ENCODE results near the gene DOC2A. TPM values are rescaled to one million over a fixed set of nuclear protein-coding genes. Genes with fewer than 3 reads are reported as not detected.
"Not testable (repeated sequence)": the region's sequence is repeated elsewhere in the genome, so short reads cannot be mapped to it uniquely, and the experiment has no call there.

The DOC2A gene
- total and polyA plus RNA-seq, 4 donors, result 0.09 to 0.22 (median 0.17) TPM; not detected in 1

- TF ChIP-seq HNF4A (conservative IDR thresholded peaks at IDR 0.05) (no peak), JUND (IDR thresholded peaks at IDR 0.05) (no peak), REST (IDR thresholded peaks at IDR 0.05) (no peak)
Measured at GRCh38 chr16:30046588-30046987, 35.8 kb upstream of the DOC2A start (continued).

GRCh38 chr16:30046178-30046577 lies 35.4 kb upstream of the DOC2A start:
- DNase-seq (ENCODE audit: low spot score), result no peak
- Histone ChIP-seq H3K4me1 (ENCODE audit: control insufficient read depth in 4 of 4, insufficient read depth in 4 of 4, low read length in 3 of 4) (no peaks in the 10 kb centered on the region), H3K36me3 (ENCODE audit: control insufficient read depth in 4 of 4, insufficient read depth in 3 of 4, low read depth in 1 of 4, low read length in 3 of 4) (no peaks in the 10 kb centered on the region), H3K9me3 (ENCODE audit: control insufficient read depth in 4 of 4, low read length in 3 of 4) (no peaks in the 10 kb centered on the region), H3K27ac (ENCODE audit: low read depth in 1 of 2, low read length in 2 of 2) (no peak overlapping the region), H3K9ac (ENCODE audit: low read depth in 1 of 2, low read length in 2 of 2) (no peak overlapping the region), H3K4me3 (ENCODE audit: low read depth in 1 of 3, low read length in 3 of 3) (no peak overlapping the region), H3K27me3 (ENCODE audit: control insufficient read depth in 4 of 4, insufficient read depth in 4 of 4, low read length in 3 of 4) (no peaks in the 10 kb centered on the region)
- TF ChIP-seq FOXA2 (IDR thresholded peaks at IDR 0.05) (no peak), JUND (IDR thresholded peaks at IDR 0.05) (no peak), GABPA (IDR thresholded peaks at IDR 0.05 in 1 of 2, conservative IDR thresholded peaks at IDR 0.05 in 1 of 2) (no peak), HNF4G (IDR thresholded peaks at IDR 0.05) (no peak), REST (IDR thresholded peaks at IDR 0.05) (no peak), HNF4A (conservative IDR thresholded peaks at IDR 0.05) (no peak), EGR1 (IDR thresholded peaks at IDR 0.05; ENCODE audit: low read depth in 2 of 2) (no peak)
- TF ChIP-seq, protein P1, sequence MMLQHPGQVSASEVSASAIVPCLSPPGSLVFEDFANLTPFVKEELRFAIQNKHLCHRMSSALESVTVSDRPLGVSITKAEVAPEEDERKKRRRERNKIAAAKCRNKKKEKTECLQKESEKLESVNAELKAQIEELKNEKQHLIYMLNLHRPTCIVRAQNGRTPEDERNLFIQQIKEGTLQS (IDR thresholded peaks at IDR 0.05), result no peak
- TF ChIP-seq, protein P2, sequence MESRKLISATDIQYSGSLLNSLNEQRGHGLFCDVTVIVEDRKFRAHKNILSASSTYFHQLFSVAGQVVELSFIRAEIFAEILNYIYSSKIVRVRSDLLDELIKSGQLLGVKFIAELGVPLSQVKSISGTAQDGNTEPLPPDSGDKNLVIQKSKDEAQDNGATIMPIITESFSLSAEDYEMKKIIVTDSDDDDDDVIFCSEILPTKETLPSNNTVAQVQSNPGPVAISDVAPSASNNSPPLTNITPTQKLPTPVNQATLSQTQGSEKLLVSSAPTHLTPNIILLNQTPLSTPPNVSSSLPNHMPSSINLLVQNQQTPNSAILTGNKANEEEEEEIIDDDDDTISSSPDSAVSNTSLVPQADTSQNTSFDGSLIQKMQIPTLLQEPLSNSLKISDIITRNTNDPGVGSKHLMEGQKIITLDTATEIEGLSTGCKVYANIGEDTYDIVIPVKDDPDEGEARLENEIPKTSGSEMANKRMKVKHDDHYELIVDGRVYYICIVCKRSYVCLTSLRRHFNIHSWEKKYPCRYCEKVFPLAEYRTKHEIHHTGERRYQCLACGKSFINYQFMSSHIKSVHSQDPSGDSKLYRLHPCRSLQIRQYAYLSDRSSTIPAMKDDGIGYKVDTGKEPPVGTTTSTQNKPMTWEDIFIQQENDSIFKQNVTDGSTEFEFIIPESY (IDR thresholded peaks at IDR 0.05), result no peak
- WGBS, result 71% methylated on average over 8 of the region's 8 CpGs

GRCh38 chr16:30041841-30042240 lies 31.0 kb upstream of the DOC2A start:
- Histone ChIP-seq H3K9me3 (ENCODE audit: control insufficient read depth in 4 of 4, low read length in 3 of 4) (no peaks in the 10 kb centered on the region), H3K4me3 (ENCODE audit: low read depth in 1 of 3, low read length in 3 of 3) (no peak overlapping the region), H3K4me1 (ENCODE audit: control insufficient read depth in 4 of 4, insufficient read depth in 4 of 4, low read length in 3 of 4) (no peaks in the 10 kb centered on the region), H3K9ac (ENCODE audit: low read depth in 1 of 2, low read length in 2 of 2) (no peak overlapping the region), H3K27me3 (ENCODE audit: control insufficient read depth in 4 of 4, insufficient read depth in 4 of 4, low read length in 3 of 4) (no peaks in the 10 kb centered on the region), H3K27ac (ENCODE audit: low read depth in 1 of 2, low read length in 2 of 2) (no peak overlapping the region), H3K36me3 (ENCODE audit: control insufficient read depth in 4 of 4, insufficient read depth in 3 of 4, low read depth in 1 of 4, low read length in 3 of 4) (no peaks in the 10 kb centered on the region)
- DNase-seq (ENCODE audit: low spot score), result no peak
- TF ChIP-seq SP1 (IDR thresholded peaks at IDR 0.05) (no peak), YY1 (IDR thresholded peaks at IDR 0.05) (no peak), RAD21 (IDR thresholded peaks at IDR 0.05) (peak; percentile 59 to 67)
- TF ChIP-seq, protein P1 (IDR thresholded peaks at IDR 0.05), result no peak
- 31% methylated on average over 5 of the region's 5 CpGs for WGBS

DNA sequence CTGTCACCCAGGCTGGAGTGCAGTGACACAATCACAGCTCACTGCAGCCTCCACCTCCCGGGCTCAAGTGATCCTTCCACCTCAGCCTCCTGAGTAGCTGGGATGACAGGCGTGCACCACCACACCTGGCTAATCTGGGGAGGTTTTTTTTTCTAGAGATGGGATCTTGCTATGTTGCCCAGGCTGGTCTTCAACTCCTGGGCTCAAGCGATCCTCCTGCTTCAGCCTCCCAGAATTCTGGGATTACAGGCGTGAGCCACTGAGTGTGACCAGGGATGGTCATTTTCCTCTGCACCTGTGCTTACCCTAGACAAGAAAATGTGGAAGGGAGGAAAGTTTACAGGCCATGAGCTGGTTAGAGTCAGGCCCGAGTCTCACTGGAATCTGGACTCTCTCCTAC lies 29.9 kb upstream of the DOC2A start:
- 90% methylated on average over 5 of the region's 5 CpGs for WGBS
- H3K4me1 ChIP-seq (ENCODE audit: control insufficient read depth in 4 of 4, insufficient read depth in 4 of 4, low read length in 3 of 4); H3K4me3 ChIP-seq (ENCODE audit: low read depth in 1 of 3, low read length in 3 of 3); H3K9ac ChIP-seq (ENCODE audit: low read depth in 1 of 2, low read length in 2 of 2); H3K36me3 ChIP-seq (ENCODE audit: control insufficient read depth in 4 of 4, insufficient read depth in 3 of 4, low read depth in 1 of 4, low read length in 3 of 4); H3K9me3 ChIP-seq (ENCODE audit: control insufficient read depth in 4 of 4, low read length in 3 of 4); DNase-seq (ENCODE audit: low spot score); H3K27ac ChIP-seq (ENCODE audit: low read depth in 1 of 2, low read length in 2 of 2); H3K27me3 ChIP-seq (ENCODE audit: control insufficient read depth in 4 of 4, insufficient read depth in 4 of 4, low read length in 3 of 4): not testable (repeated sequence)
